Measurements from ENCODE around the gene SNX13.

The SNX13 gene, protein sequence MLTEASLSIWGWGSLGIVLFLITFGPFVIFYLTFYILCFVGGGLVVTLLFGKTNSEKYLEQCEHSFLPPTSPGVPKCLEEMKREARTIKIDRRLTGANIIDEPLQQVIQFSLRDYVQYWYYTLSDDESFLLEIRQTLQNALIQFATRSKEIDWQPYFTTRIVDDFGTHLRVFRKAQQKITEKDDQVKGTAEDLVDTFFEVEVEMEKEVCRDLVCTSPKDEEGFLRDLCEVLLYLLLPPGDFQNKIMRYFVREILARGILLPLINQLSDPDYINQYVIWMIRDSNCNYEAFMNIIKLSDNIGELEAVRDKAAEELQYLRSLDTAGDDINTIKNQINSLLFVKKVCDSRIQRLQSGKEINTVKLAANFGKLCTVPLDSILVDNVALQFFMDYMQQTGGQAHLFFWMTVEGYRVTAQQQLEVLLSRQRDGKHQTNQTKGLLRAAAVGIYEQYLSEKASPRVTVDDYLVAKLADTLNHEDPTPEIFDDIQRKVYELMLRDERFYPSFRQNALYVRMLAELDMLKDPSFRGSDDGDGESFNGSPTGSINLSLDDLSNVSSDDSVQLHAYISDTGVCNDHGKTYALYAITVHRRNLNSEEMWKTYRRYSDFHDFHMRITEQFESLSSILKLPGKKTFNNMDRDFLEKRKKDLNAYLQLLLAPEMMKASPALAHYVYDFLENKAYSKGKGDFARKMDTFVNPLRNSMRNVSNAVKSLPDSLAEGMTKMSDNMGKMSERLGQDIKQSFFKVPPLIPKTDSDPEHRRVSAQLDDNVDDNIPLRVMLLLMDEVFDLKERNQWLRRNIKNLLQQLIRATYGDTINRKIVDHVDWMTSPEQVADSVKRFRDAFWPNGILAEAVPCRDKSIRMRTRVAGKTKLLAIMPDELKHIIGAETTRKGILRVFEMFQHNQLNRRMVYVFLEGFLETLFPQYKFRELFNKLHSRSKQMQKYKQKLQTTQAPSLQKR

DNA sequence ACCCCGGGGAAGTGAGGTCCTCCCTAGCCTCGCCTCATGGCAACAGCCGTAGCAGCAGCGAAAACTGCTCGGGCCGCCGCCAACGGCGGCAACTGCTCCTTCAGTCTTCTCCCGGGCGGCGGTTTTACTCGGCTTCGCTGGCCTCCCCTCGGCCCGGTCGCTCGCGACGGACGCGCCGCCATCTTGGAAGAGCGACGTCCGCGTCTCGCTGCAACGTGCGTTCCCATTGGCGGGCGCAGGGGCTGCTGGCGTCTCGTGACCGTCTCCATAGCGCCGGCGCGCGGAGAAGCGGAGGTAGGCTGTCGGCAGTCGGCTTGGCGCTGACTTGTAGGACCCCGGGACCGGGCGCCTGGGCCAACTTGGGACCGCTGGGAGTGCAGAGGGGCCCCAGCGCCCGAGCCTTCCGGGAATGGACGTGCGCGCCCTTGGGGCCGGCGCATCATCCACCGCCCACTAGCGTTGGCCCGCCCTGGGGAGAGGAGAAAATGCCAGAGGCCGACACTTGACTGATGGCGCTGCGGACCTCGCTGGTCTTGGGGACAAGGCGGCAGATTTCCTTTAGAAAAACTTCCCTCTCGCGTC is at the start of gene SNX13:
Gene SNX13, minus strand, starts transcription at position 193 of the 582 bp plus-strand sequence. CDS start 199 bp downstream, outside the sequence.
- DNase-seq = peak; percentile 97
- in situ Hi-C loops (cut with HindIII; ENCODE audit: low pct_ligation_motif_present, low pct_unique_long_range_greater_than_20kb, low sequenced_read_pairs) = no loop called here

DNA sequence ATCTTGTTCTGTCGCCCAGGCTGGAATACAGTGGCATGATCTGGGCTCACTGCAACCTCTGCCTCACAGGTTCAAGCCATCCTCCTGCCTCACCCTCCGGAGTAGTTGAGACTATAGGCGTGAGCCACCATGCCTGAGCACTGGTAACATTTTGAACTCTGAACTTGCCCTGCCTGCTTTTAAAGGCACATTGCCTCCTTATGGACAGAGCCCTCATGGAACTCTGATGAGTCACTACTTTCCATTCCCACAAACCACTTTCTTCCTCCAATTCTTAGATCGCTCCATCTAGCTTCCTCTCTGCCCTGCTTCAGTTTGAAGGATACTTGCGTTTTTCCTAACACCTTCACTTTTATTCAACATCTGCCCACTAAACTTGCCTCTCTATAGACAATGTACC is 49.3 kb upstream of the SNX13 start:
- in situ Hi-C loops (cut with HindIII; ENCODE audit: low pct_ligation_motif_present, low pct_unique_long_range_greater_than_20kb, low sequenced_read_pairs) = no loop called here

DNA sequence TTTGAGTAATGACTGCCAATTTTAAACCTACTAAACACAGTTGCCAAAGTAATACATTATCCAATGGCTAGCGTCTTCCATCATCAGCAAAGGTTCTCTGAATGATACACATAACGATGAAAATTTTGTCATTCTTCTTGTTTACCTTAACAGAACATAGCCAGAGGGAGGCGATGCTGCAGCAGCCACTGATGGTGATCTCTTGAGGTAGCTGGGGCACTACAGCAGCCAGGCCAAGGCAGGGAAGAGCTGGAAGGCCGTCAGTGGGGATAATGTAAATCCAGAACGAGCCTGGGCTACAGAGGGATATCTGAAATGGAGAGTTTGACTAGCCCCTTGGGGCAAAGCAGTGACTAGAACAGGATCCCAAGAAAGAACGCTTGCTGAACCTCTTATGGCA is 48.6 kb upstream of the SNX13 start:
- DNase-seq = no peak
- in situ Hi-C loops (cut with HindIII; ENCODE audit: low pct_ligation_motif_present, low pct_unique_long_range_greater_than_20kb, low sequenced_read_pairs) = no loop called here

More for the DNA sequence above, 49.3 kb upstream of the SNX13 start:
- DNase-seq = peak; percentile 9

DNA sequence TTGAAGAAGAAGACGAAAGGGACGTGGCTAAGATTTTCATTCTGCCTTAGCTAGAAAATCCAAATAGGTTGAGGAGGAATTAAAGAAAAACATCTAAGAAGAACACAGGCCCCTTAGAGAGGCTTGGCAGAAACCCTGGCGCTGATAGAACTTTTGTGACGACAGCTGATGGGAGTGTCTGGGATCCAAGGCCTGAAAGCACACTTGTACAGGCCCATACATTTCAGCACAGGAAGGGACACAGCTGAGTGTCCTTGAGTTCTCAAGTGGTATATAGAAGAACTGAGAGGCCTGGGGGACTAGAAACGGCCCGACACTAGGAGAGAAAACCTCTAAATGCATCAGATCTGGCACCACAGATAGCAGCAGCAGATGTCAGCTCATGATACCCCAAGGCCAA is 47.8 kb upstream of the SNX13 start:
- in situ Hi-C loops (cut with HindIII; ENCODE audit: low pct_ligation_motif_present, low pct_unique_long_range_greater_than_20kb, low sequenced_read_pairs) = no loop called here
- DNase-seq = no peak

DNA sequence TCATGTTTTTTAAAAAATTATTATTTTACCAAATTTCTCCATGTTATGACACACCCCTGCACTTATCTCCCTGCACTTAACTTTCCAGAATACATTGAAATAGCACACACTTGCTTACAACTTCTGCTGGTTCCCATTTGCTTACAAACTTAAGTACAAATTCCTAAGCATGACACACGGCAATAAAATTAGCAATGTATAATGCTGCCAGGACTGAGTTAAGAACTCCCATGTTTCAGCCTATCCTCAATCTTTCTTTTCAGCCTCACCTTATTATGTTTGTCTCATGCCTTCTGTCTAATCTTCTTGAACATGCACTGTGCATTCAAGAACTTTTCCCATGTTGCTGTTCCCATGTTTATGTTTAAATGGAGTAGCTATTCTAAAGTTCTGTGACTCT is 46.6 kb upstream of the SNX13 start:
- in situ Hi-C loops (cut with HindIII; ENCODE audit: low pct_ligation_motif_present, low pct_unique_long_range_greater_than_20kb, low sequenced_read_pairs) = no loop called here

DNA sequence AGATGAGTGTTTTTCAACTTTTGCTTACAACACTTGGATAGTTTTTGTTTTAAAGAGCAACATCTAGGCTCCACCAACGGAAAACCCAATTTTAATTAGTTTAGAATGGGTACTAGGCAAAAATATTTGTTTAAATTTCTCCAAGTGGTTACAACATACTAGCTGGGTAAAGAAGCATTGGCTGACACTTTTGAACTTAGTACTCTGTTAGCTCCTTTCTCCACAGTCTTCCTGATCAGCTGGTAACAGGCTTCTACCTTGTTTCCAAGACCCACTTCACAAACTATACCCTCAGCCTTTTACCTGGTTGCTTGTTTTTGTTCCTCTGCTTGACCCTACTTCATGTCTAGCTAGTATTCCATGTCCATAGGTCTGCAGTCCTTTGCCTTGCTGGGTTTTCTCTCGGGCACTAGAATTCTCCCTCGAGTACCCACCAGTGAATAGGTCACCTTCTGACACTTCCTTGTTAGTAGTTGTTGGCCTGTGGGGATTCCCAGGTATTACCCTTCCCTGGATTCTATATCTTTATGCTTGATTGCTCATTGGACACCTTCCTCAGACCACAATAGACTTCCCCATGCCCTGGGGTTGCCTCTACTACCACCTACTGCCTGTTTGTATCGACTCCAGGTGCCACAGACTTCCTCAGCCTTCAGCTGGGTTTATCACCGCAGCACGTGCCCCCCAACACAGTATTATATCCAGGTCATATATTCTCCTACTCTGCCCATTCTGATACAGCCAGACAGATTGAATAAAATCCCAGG is 45.4 kb upstream of the SNX13 start:
- in situ Hi-C loops (cut with HindIII; ENCODE audit: low pct_ligation_motif_present, low pct_unique_long_range_greater_than_20kb, low sequenced_read_pairs) = no loop called here
- no peak for DNase-seq

More for the DNA sequence above, 46.6 kb upstream of the SNX13 start:
- DNase-seq = peak; percentile 77

DNA sequence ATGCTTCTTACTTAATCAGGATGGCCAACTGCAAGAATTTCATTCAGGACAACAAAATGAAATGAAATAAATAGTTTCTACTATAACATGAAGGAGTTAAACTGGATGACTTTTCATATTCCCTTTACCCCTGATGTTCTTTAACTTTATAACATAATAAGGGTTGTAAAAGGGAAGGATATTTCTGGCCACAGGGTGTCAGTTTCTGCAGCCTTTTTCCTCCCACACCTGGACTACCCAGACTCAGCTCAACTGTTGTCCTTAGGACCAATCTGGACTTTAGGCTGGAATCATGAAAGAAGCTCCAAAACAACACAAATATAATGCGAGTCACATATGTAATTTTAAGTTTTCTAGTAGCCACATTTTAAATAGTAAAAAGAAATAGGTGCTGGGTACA is 44.0 kb upstream of the SNX13 start:
- DNase-seq = no peak
- in situ Hi-C loops (cut with HindIII; ENCODE audit: low pct_ligation_motif_present, low pct_unique_long_range_greater_than_20kb, low sequenced_read_pairs) = no loop called here

DNA sequence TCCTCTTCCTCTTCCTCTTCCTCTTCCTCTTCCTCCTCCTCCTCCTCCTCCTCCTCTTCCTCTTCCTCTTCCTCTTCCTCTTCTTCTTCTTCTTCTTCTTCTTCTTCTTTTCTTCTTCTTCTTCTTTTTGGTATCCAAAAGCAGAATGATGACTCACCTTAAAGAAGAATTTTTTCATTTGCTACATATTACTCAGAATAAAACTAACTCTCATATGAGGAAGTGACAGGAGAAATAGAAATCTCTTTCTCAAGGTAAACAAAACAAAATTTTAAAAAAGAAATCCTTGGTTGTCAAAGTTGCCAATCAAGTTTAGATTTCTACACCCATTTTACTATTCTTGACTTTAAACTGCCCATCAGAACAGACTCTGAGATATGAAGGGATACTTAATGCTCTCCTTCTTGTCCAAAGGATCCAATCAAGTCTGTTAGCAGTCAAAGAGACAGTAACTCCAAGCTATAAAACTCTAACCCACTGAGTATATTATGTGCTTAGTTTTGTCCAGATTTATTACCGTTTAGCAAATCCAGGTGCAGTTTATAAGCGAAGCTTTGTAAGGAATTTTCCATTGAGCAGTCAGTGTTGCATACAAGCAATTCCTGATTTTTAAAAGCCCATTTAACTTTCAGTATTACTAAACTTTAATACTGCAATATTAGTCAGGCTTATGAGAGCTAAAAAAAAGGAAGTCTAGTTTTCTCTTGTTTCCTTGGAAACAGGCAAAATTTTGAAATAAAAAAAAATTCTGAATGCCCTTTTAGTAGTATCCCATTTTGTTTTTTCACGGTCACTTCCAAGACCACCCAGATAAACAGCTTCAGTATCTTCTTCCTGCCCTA is 43.1 kb upstream of the SNX13 start:
- in situ Hi-C loops (cut with HindIII; ENCODE audit: low pct_ligation_motif_present, low pct_unique_long_range_greater_than_20kb, low sequenced_read_pairs) = no loop called here
- no peak for DNase-seq

DNA sequence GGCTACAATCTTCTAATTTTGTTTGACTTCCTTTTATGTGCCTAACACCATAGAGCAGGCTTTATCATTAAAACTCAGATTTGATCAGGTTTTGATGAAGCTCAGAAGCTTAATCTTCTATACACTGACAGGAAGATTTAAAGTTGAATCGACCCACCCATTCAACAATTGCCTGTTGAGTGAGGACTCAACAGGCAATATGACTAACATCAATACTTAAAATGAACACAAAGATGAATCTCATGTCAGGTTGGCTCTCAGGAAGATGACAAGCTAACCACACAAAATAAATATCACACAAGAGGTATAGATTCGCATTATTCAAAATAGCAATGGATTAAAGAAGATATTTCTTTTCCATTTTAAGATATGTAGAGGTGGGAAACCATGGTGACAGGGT is 36.7 kb upstream of the SNX13 start:
- no peak for DNase-seq

DNA sequence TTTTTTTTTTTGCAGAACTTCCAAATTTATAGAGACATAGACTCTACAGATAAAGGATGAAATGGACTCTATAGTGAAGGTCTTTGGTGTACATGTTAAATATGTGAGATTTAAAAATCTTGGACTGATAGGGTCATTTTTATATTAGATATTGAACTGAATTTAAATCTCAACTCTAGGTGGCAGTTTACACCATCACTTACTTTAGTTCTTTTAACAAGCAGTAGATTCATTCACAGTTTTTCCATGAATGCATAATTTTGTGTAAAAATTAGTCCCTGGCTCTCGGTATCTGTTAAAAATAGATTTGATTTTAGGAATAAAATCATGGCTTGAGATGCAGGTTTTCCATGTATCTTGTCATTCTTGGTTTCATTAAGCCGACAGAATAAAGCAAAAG is 31.1 kb upstream of the SNX13 start:
- DNase-seq = peak; percentile 45
- in situ Hi-C loops (cut with HindIII; ENCODE audit: low pct_ligation_motif_present, low pct_unique_long_range_greater_than_20kb, low sequenced_read_pairs) = no loop called here

More for the DNA sequence above, 36.7 kb upstream of the SNX13 start:
- in situ Hi-C loops (cut with HindIII; ENCODE audit: low pct_ligation_motif_present, low pct_unique_long_range_greater_than_20kb, low sequenced_read_pairs) = no loop called here

DNA sequence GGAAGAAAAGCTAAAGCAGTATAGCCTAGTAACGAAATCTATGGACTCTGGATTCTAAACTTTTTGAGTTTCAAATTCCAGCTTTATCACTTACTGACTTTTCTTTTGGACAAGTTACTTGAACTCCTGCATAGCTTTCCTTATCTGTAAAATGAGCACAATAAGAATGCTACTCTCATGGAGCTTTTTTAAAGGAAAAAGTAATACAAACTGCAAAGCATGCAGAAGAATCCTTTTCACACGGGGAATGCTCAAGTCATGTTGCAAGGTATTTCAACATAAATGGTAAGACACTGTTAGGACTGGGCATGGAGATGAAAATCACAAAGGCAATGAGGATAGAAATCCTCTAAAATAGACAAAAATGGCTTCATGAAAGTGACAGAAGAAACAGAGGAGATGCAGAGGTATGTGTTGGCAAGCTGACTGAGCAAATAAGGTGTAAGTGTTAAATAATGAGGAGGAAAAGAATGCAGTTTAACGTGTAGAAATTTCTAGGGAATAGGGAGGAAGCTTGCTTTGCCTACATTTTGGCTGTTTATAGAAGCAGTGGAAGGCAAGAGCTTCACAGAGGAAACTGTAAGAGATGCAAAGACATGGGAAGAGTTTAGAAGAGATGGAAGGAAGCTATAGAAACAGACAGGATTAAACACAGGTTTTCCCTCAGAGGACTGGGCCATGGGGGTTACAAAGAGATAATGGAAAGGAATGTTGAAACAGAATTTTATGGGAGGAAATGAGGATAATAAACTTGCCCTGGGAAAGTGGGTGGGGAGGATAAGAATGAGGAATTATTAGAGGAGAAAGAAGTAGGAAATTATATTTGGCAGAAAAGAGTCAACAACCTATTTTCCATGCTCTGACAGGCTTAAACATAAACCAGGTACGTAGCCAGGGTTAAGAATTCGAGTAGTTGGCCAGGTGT is 28.8 kb upstream of the SNX13 start:
- in situ Hi-C loops (cut with HindIII; ENCODE audit: low pct_ligation_motif_present, low pct_unique_long_range_greater_than_20kb, low sequenced_read_pairs) = no loop called here
- DNase-seq = no peak

DNA sequence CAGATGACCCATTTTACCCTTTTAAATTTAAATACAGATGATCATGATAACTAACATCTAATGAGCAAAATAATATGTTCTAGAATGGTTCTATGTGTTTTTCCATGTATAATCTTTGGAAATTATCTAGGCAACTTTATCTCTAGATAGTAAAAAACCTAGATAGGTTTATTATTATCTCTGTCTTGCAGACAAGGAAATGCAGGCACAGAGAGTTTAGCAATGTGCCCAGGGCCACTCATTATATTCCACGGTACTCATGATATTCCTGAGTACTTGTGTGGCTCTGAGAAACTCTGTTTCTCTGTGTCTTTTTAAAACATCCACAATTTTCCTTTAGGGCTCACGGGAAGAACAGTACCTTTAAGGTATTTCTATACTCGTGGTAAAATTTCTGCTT is 26.4 kb upstream of the SNX13 start:
- in situ Hi-C loops (cut with HindIII; ENCODE audit: low pct_ligation_motif_present, low pct_unique_long_range_greater_than_20kb, low sequenced_read_pairs) = no loop called here
- no peak for DNase-seq

DNA sequence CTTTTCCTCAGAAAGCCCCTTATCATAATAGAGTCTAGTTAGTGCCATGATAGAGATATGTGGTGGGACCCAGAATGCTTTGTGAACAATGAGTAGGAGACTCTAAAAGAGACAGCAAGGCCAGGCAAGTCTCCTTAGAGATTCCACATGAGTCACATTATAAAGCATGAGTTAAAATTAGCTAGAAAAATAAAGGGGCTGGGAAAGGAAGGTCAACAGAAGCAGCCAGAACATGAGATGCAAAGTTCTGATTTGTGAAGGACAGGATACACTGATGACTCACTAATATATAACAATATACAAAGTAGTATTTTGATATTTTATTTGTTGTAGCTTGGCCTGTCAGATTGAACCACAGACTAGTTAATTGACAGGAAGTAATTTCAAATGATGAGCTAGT is 25.3 kb upstream of the SNX13 start:
- in situ Hi-C loops (cut with HindIII; ENCODE audit: low pct_ligation_motif_present, low pct_unique_long_range_greater_than_20kb, low sequenced_read_pairs) = no loop called here
- no peak for DNase-seq

DNA sequence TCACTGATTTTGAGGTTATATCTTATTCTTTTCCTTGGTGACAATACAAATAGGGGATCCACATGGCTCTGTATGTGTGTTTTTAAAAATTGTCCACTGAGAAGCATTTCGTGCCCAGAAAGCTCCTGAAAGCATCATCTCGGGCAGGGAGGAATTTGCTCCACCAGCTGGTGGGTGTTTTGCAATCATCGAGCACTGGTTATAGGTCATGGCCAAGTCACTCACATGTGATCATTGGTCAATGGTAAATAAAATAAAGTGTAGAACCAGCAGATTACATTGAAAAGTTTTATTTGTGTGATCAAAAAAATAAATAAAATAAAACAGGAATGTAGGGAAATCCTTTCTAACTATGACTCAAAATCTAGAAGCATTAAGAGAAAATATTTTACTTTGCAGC is 23.0 kb upstream of the SNX13 start:
- in situ Hi-C loops (cut with HindIII; ENCODE audit: low pct_ligation_motif_present, low pct_unique_long_range_greater_than_20kb, low sequenced_read_pairs) = no loop called here
- no peak for DNase-seq

DNA sequence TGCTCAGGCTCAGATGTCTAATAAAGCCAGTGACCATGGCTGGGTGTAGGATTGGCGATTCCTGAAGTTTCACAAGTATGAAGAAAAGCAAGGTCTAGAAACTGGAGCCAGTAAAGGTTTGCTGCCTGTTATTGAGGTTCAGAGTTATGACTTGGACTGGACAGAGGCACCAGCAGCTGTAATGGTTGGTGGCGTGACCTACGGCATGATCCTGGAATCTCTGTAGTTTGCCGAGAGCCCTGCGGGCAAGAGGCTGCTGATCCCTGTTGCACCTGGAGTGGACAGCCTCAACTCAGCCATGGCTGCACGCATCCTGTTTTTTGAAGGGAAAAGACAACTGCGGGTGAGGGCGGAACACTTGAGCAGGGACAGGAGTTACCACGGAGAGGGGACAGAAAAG is 22.4 kb upstream of the SNX13 start:
- in situ Hi-C loops (cut with HindIII; ENCODE audit: low pct_ligation_motif_present, low pct_unique_long_range_greater_than_20kb, low sequenced_read_pairs) = no loop called here
- no peak for DNase-seq

DNA sequence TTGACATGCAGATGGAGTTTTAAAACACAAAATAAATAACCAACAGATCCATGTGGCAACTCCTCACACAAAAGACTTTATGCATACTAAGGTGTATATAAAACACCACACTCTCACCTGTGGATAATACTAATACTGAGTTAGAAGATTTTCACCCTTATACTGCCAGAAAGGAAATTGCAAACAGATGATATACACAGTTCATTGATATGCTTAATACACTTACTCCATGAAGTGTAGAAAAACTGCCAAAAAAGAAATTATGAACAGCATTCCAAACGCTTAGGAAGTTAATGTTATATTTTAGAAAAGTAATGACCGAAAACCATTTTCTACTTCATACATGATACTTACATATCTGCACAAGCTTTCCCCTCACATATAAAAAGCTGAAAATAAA is 17.6 kb upstream of the SNX13 start:
- in situ Hi-C loops (cut with HindIII; ENCODE audit: low pct_ligation_motif_present, low pct_unique_long_range_greater_than_20kb, low sequenced_read_pairs) = no loop called here
- DNase-seq = no peak

DNA sequence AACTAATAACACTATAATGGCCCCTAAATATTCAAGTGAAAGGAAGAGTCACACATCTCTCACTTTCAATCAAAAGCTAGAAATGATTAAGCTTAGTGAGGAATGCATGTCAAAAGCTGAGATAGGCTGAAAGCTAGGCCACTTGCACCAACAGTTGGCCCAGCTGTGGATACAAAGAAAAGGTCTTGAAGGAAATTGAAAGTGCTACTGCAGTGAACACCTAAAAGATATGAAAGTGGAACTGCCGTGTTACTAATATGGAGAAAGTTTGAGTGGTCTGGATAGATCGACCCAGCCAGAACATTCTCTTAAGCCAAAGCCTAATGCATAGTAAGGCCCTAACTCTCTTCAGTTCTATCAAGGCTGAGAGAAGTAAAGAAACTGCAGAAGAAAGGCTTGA is 12.1 kb upstream of the SNX13 start:
- DNase-seq = no peak

More for the DNA sequence above, 12.1 kb upstream of the SNX13 start:
- in situ Hi-C loops (cut with HindIII; ENCODE audit: low pct_ligation_motif_present, low pct_unique_long_range_greater_than_20kb, low sequenced_read_pairs) = no loop called here

Data from ACHN (cell line).